ENCODE data around the gene SERPINE3.

Gene SERPINE3

GRCh38 chr13:51339354-51339753, at the start of gene SERPINE3:
SERPINE3 (plus strand) TSS chr13:51339691; CDS start chr13:51341092, 1,401 bp downstream.
- no peak for DNase-seq

DNA sequence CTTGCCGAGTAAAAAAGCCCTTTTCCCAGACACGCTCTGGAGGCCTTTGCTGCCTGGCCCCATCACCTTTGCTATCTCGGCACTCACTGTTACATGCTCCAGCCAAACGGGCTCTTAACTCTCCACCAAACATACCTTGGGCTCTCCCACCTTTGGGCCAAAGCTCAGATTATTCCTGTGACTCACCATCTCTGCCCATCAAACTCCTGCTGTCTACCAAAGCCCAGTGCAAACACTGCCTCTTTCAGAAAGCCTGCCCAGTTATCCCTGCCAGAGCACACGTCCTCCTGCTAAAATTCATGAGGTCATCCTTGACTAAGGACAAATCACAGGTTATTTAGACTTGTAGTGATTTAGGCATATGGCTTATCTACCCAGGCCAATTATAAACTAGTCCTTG, 48.1 kb upstream of the SERPINE3 start:
- no peak for DNase-seq

- no peak for DNase-seq
Observed at GRCh38 chr13:51292000-51292565, 47.4 kb upstream of the SERPINE3 start.

GRCh38 chr13:51297556-51297955, 41.9 kb upstream of the SERPINE3 start:
- no peak for DNase-seq

DNA sequence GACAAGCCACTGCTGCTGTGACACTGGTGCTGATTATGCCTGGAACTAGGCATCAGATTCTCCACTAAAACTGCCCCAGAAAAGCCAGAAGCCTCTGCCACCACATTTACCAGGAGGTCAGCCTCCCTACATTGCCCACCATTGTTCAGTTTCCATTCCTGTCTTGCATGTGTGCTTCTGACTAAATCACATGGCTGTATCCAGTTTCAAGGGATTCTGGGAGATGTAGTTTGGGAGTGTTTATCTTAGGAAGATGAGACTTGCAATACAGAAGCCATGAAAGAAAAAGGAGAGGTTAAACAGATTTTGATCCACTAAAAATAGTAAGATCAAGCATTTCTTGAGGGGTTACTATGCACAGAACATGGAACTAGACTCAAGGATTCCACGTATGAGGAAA, 40.7 kb upstream of the SERPINE3 start:
- DNase-seq: no peak

- DNase-seq: no peak
Observed at GRCh38 chr13:51303063-51303552, 36.4 kb upstream of the SERPINE3 start.

GRCh38 chr13:51303882-51304281, 35.6 kb upstream of the SERPINE3 start:
- DNase-seq: no peak

- DNase-seq: no peak
Observed at GRCh38 chr13:51305271-51305967, 34.1 kb upstream of the SERPINE3 start.

GRCh38 chr13:51308781-51309180, 30.7 kb upstream of the SERPINE3 start:
- peak; percentile 44 for DNase-seq

DNA sequence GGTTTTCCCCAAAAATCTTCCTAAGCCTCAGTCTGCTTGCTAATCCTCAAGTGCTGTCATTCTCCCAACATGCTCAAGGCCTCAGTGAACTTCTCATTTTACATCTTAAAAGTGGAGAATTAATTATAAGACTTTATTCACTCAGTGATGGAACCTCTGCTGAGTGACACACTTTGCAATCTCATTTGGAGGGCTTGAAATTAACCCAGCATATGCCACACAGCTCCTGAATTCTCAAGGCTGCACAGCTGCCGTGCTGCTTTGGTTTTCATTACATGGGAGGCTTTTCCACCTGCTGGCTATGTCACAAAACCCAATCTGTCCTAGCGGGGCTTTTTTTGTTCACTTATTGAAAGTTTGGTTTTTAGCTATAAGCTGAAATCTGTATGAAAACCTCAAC, 28.3 kb upstream of the SERPINE3 start:
- DNase-seq: no peak

DNA sequence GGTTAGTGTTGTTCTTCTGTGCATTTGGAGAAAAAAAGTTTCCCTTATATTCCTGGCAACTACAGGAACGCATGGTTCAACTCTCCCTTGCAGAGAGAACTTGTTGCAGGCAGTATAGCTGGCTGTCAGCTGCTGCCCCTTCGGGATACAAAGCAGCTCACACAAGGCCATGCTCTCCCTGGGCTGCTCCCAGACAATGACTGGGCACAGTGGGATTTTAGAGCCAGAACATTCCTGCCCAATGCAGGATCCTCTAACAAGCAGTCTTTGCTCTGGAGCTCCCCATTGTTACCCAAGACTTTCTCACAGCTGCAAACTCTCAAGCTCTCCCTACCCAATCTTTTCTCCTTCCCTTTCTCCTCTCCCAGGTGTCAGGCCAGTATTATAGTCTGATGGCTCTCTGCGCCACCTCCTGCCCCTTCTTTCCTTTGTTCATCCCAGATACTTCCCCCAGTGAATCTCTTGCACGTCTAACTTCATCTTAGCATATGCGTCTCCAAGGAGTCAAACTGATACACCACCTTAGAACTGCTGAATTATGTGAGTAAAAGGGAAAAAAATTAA, 27.5 kb upstream of the SERPINE3 start:
- no peak for DNase-seq

DNA sequence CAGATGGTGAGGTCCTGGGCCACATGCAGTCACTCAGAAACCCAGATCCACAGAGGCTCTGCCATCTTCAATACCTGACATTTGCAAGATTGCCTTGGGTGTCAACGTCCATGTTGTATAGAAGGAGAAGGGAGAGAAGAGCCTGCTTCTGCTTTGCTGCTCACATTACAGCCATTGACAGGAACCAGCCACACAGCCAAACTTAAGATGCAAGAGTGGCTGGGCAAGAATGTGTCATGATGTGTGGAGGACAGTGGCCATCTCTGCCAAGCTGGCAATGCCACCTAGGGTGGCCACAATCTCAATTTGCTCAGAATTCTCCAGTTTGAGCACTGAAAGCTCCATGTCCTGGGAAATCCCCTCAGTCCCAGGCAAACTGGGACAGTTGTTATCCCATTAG, 25.9 kb upstream of the SERPINE3 start:
- DNase-seq: no peak

DNA sequence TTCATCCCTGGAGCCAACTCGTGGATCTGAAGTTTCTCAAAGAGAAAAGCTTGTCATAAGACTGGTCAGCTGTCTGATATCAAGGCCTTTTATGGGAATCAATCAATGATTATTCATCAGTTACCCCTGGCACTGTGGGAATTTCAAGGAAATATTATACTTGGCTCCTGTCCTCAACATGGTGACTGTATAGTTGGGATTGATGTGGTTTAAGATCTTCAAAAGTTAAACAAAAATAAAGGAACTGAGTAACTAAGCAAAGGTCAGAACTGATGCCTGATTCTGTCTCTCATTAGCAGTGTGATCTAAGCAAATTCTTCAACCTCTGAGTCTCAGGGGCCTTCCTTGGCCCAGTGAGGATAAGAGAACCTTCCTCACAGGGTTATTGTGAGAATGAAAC, 22.2 kb upstream of the SERPINE3 start:
- DNase-seq: no peak

GRCh38 chr13:51318015-51318414, 21.5 kb upstream of the SERPINE3 start:
- no peak for DNase-seq

DNA sequence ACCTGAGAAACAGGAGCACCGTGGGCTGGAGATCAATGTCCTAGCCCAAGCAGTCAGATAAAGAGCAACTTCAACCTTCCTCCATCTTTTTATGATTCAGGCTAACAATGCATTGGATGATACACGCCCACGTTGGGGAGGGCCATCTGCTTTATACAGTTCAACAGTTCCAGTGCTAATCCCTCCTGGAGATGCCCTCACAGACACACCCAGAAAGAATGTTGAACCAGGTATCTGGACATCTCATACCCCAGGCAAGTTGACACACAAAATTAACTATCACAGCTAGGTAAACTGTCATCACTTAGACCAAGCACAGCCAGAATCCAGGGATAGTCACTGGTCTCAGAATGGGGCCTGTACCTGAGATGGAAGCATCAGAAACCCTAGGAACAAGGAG, 20.6 kb upstream of the SERPINE3 start:
- DNase-seq: no peak

GRCh38 chr13:51321836-51322235, 17.7 kb upstream of the SERPINE3 start:
- no peak for DNase-seq

GRCh38 chr13:51322826-51323225, 16.7 kb upstream of the SERPINE3 start:
- DNase-seq: no peak

DNA sequence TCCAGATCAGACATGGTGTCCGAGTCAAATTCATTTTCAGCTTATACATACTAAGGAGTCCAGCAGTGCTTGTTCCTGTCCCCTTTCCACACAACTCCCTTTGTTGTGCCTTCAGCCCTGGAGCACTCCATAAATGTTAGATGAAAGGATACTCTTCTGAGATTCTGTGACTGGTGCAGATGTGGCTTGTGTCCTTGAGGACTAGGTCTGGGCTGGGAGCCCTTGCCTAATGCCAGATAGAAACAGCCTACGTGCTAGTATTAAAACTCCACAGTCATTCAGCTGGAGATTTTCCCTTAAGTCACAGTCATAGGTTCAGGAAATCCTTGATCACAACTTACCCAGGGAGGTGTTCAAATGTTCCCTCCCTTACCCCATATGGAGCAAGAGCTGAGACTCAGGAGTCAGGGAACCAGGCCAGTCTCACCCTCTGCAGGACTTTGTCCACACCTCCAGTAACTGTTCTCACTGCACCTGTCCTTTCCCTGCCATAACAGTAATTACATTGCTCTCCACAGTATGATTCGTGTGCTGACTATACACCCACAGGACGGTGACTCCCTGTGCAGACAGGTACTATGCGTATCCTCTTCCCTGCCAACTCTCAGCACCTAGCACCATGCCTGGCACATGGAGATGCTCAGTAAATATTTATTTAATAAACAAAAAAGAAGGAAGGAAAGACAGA, 15.5 kb upstream of the SERPINE3 start:
- DNase-seq: no peak

DNA sequence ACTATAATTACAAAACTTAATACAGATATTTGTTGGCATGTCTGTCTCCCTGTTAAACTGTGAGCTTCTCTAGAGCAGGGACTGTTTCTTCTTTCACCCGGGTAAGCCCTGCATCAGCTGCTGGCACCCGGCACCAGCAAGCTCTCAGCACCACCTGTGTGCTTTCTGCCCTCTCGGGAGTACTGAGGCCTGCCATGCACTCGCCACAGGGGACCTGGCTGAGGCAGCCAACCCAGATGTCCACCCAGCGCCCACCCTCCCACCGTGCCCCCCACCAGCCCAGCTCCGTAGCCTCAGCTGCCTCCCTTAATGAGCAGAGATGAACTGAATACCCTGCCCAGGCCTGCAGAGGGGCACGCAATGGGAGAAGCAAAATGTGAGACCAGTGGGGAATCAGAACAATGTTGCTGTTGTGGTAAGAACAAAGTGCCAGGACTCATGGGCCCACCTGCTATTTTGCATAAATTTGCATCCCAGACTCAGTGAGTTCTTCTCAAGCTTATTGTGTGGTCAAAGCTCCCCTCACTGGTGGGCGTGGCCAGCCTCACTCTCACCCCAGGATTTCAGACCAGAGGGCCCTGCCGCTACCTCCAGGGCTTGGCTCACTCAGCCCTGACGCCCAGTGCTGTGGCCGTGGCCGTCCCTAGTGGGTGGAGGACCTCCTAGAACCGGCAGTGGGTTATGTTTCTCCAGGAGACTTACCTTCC, 14.6 kb upstream of the SERPINE3 start:
- peak; percentile 14 for DNase-seq

GRCh38 chr13:51325837-51326236, 13.7 kb upstream of the SERPINE3 start:
- DNase-seq: no peak

GRCh38 chr13:51326777-51327176, 12.7 kb upstream of the SERPINE3 start:
- no peak for DNase-seq

- peak; percentile 13 for DNase-seq
Observed at GRCh38 chr13:51327961-51328360, 11.5 kb upstream of the SERPINE3 start.

GRCh38 chr13:51328488-51328887, 11.0 kb upstream of the SERPINE3 start:
- no peak for DNase-seq

Measured in hematopoietic multipotent progenitor cell treated with erythropoietin and hydrocortisone succinate and interleukin-3 and kit ligand, for 4 days (in vitro differentiated cells).